ENCODE data around the gene SNRNP70. TPM values are rescaled to one million over a fixed set of nuclear protein-coding genes. Genes with fewer than 3 reads are reported as not detected.

The SNRNP70 gene
- total and polyA plus RNA-seq, 2 of the 13 experiments (the other 11 are each of a cell fraction or from before 2014, with no cell fraction given): 150 to 210 TPM

DNA sequence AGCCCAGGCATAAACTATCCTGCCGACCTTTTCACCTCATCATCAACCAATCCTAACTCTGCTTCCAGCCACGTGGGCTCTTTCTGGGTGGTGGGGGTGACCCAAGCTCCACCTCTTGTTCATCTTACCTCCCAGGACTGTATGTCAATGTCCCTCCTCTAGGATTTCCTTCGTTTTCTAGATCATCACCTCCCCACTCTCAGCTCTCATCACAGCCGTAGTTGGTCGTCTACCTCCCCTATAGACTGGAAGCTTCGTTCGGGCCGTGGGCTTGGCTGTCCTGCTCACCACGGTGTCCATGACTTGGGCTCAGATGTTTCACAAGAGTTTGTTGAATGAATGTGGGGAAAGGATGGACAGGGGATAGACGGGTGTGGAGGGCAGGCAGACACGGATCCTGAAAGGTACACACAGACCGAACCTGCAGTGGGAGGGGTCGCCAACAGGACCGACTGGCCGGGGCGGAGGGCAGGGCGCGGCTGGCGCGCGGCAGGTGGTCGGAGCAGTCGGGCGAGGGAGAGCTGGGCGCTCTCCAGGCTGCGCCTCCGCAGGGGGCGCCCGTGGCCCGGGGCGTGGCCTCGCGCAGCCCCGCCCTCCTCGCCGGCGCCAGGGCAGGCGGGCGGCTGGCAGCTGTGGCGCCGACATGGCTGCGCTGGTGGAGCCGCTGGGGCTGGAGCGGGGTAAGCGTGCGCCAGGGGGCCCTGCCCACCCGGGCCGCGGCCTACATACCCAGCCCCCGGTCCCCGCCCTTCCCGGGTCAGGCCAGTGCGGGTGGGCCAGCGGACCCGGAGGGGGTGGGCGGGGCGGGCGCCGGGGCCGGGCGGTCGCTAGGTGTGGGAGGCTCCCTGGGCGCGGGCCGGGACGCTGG is 28.7 kb downstream of the SNRNP70 start, which contains the start of gene LIN7B (continued):
- TF ChIP-seq ZNF318 (CRISPR knock-in tag; IDR thresholded peaks at IDR 0.05) (no peak; the same call in 1 of the 2 replicates), MED8 (CRISPR knock-in tag; IDR thresholded peaks at IDR 0.05; ENCODE audit: insufficient replicate concordance) (no peak)
- TF ChIP-seq, protein P1, sequence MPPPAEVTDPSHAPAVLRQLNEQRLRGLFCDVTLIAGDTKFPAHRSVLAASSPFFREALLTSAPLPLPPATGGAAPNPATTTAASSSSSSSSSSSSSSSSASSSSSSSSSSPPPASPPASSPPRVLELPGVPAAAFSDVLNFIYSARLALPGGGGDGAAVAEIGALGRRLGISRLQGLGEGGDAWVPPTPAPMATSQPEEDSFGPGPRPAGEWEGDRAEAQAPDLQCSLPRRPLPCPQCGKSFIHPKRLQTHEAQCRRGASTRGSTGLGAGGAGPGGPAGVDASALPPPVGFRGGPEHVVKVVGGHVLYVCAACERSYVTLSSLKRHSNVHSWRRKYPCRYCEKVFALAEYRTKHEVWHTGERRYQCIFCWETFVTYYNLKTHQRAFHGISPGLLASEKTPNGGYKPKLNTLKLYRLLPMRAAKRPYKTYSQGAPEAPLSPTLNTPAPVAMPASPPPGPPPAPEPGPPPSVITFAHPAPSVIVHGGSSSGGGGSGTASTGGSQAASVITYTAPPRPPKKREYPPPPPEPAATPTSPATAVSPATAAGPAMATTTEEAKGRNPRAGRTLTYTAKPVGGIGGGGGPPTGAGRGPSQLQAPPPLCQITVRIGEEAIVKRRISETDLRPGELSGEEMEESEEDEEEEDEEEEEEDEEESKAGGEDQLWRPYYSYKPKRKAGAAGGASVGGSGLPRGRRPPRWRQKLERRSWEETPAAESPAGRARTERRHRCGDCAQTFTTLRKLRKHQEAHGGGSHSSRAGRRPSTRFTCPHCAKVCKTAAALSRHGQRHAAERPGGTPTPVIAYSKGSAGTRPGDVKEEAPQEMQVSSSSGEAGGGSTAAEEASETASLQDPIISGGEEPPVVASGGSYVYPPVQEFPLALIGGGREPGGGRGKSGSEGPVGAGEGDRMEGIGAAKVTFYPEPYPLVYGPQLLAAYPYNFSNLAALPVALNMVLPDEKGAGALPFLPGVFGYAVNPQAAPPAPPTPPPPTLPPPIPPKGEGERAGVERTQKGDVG (CRISPR knock-in tag; IDR thresholded peaks at IDR 0.05; ENCODE audit: borderline replicate concordance): no peak
- TF ChIP-seq, protein P2, sequence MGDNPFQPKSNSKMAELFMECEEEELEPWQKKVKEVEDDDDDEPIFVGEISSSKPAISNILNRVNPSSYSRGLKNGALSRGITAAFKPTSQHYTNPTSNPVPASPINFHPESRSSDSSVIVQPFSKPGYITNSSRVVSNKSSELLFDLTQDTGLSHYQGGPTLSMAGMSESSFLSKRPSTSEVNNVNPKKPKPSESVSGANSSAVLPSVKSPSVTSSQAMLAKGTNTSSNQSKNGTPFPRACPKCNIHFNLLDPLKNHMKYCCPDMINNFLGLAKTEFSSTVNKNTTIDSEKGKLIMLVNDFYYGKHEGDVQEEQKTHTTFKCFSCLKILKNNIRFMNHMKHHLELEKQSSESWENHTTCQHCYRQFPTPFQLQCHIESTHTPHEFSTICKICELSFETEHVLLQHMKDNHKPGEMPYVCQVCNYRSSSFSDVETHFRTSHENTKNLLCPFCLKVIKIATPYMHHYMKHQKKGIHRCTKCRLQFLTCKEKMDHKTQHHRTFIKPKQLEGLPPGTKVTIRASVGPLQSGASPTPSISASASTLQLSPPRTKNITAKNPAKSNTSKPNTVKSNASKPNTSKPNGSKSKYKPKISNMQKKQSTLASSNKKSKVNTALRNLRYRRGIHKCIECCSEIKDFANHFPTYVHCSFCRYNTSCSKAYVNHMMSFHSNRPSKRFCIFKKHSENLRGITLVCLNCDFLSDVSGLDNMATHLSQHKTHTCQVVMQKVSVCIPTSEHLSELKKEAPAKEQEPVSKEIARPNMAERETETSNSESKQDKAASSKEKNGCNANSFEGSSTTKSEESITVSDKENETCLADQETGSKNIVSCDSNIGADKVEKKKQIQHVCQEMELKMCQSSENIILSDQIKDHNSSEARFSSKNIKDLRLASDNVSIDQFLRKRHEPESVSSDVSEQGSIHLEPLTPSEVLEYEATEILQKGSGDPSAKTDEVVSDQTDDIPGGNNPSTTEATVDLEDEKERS (CRISPR knock-in tag; IDR thresholded peaks at IDR 0.05): no peak; the same call in 1 of the 2 replicates
- TF ChIP-seq, protein P3, sequence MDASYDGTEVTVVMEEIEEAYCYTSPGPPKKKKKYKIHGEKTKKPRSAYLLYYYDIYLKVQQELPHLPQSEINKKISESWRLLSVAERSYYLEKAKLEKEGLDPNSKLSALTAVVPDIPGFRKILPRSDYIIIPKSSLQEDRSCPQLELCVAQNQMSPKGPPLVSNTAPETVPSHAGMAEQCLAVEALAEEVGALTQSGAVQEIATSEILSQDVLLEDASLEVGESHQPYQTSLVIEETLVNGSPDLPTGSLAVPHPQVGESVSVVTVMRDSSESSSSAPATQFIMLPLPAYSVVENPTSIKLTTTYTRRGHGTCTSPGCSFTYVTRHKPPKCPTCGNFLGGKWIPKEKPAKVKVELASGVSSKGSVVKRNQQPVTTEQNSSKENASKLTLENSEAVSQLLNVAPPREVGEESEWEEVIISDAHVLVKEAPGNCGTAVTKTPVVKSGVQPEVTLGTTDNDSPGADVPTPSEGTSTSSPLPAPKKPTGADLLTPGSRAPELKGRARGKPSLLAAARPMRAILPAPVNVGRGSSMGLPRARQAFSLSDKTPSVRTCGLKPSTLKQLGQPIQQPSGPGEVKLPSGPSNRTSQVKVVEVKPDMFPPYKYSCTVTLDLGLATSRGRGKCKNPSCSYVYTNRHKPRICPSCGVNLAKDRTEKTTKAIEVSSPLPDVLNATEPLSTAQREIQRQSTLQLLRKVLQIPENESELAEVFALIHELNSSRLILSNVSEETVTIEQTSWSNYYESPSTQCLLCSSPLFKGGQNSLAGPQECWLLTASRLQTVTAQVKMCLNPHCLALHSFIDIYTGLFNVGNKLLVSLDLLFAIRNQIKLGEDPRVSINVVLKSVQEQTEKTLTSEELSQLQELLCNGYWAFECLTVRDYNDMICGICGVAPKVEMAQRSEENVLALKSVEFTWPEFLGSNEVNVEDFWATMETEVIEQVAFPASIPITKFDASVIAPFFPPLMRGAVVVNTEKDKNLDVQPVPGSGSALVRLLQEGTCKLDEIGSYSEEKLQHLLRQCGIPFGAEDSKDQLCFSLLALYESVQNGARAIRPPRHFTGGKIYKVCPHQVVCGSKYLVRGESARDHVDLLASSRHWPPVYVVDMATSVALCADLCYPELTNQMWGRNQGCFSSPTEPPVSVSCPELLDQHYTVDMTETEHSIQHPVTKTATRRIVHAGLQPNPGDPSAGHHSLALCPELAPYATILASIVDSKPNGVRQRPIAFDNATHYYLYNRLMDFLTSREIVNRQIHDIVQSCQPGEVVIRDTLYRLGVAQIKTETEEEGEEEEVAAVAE (CRISPR knock-in tag; IDR thresholded peaks at IDR 0.05; ENCODE audit: borderline replicate concordance): peak; percentile 65; the same call in 1 of the 2 replicates
